K562 (cell line): ENCODE results near the gene LZTR1. TPM values are rescaled to one million over a fixed set of nuclear protein-coding genes. Genes with fewer than 3 reads are reported as not detected.
A peak's percentile ranks its signal among the peaks of the same experiment; 100 is the strongest.

Experiments
- CBX3 ChIP-seq, 2 experiments: IDR thresholded peaks; 1 replicate in 1 of 2; 2 replicates in 1 of 2; pipeline ENCODE4 v1.6.1; 2012; ENCODE audit warnings: inconsistent platforms in 2 of 2, low read length in 2 of 2, borderline replicate concordance in 1 of 2, control low read depth in 1 of 2
- ETS2 ChIP-seq: IDR thresholded peaks from 2 replicates; pipeline ENCODE4 v1.6.1; 2016; ENCODE audit warnings: borderline replicate concordance, missing genetic modification characterization, mild to moderate bottlenecking, moderate library complexity, missing compliant biosample characterization; ENCODE audit not compliant: poor library complexity, severe bottlenecking
- HCFC1 ChIP-seq: IDR thresholded peaks from 2 replicates; pipeline ENCODE4 v1.6.1; 2012; ENCODE audit warnings: low read depth, low read length, improper control_type of control experiment
- NELFE ChIP-seq: IDR thresholded peaks from 2 replicates; pipeline ENCODE4 v1.6.1; 2011; ENCODE audit warnings: mild to moderate bottlenecking; ENCODE audit not compliant: insufficient read depth, insufficient read length
- RBBP5 ChIP-seq: fragments of 200-600 bp; sonication (generic); IDR thresholded peaks from 2 replicates; pipeline ENCODE4 v1.6.1; 2012; ENCODE audit warnings: borderline replicate concordance, mild to moderate bottlenecking, low read length, control low read depth, inconsistent platforms; ENCODE audit not compliant: insufficient read depth, poor library complexity, severe bottlenecking
- RNF2 ChIP-seq: sonication (generic); IDR thresholded peaks from 2 replicates; pipeline ENCODE4 v1.6.1; 2016
- TAF15 ChIP-seq: fragments of 200-400 bp; formaldehyde crosslinking; IDR thresholded peaks from 2 replicates; pipeline ENCODE4 v1.6.1; 2017; ENCODE audit warnings: mild to moderate bottlenecking, low read depth, low read length, moderate library complexity
- polyA plus RNA-seq, 8 experiments: library from polyadenylated mRNA; depleted of rRNA in 4 of 8; stranded (reverse) in 5 of 8; unstranded in 3 of 8; fragments of >200 nt; fragmentation: Nextera tagmentation in 2 of 8; fragmentation: Illumina TruSeq in 1 of 8; extraction: Ambion mirVana in 2 of 8; extraction: Trizol in 1 of 8; gene quantifications; 2 replicates each; pipeline versions ENCODE4 v1.2.1 to v1.2.3, GENCODE V29; 2011 to 2014; ENCODE audit warnings: inconsistent platforms in 1 of 8, missing spikeins in 1 of 8
- total RNA-seq, 7 experiments: library from RNA; depleted of rRNA in 6 of 7; stranded (reverse); fragments of >200 nt in 6 of 7; fragmentation: Illumina TruSeq in 2 of 7; extraction: Trizol in 2 of 7; gene quantifications; 2 replicates each; pipeline versions ENCODE4 v1.2.1 to v1.2.3, GENCODE V29; 2011 to 2021; ENCODE audit warnings: low replicate concordance in 1 of 7
- TF ChIP-seq, protein P1 (sequence below): sonication (generic); formaldehyde crosslinking; IDR thresholded peaks from 2 replicates; pipeline ENCODE4 v1.8.0; 2022; ENCODE audit warnings: mild to moderate bottlenecking, missing genetic modification reagents
- TF ChIP-seq, protein P2 (sequence below), 2 experiments: fragments of 450-650 bp; IDR thresholded peaks; 2 replicates each; pipeline ENCODE4 v1.6.1; 2016
- TF ChIP-seq, protein P3 (sequence below): fragments of 250-450 bp; sonication (Bioruptor Pico); IDR thresholded peaks from 2 replicates; pipeline ENCODE4 v1.9.0; 2021; ENCODE audit warnings: mild to moderate bottlenecking, inconsistent platforms

LZTR1 gene
- total and polyA plus RNA-seq, 9 of the 15 experiments (the other 6 are each of a cell fraction or from before 2014, with no cell fraction given) = 2.2 to 135 (median 63.0) TPM

DNA sequence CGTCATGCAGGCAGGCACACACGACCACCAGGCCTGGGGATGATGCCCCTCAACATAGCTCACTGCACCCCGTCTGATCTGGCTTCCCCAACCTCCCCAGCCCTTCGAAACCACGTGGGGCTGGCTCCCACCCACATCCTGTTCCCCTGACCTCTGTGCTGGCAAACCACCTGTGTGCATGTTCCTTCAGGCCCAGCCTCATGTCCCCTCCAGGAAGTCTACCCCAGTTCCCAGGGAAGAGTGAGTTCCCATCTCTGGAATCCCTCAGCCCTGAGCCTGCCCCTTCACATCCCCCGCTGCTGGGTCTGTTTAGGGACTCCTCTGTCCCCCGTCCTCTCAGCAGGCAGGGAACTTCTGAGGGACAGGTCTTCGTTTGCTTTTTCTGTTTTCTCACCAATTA, 43.2 kb downstream of the LZTR1 start (continued):
- TF ChIP-seq, protein P1, sequence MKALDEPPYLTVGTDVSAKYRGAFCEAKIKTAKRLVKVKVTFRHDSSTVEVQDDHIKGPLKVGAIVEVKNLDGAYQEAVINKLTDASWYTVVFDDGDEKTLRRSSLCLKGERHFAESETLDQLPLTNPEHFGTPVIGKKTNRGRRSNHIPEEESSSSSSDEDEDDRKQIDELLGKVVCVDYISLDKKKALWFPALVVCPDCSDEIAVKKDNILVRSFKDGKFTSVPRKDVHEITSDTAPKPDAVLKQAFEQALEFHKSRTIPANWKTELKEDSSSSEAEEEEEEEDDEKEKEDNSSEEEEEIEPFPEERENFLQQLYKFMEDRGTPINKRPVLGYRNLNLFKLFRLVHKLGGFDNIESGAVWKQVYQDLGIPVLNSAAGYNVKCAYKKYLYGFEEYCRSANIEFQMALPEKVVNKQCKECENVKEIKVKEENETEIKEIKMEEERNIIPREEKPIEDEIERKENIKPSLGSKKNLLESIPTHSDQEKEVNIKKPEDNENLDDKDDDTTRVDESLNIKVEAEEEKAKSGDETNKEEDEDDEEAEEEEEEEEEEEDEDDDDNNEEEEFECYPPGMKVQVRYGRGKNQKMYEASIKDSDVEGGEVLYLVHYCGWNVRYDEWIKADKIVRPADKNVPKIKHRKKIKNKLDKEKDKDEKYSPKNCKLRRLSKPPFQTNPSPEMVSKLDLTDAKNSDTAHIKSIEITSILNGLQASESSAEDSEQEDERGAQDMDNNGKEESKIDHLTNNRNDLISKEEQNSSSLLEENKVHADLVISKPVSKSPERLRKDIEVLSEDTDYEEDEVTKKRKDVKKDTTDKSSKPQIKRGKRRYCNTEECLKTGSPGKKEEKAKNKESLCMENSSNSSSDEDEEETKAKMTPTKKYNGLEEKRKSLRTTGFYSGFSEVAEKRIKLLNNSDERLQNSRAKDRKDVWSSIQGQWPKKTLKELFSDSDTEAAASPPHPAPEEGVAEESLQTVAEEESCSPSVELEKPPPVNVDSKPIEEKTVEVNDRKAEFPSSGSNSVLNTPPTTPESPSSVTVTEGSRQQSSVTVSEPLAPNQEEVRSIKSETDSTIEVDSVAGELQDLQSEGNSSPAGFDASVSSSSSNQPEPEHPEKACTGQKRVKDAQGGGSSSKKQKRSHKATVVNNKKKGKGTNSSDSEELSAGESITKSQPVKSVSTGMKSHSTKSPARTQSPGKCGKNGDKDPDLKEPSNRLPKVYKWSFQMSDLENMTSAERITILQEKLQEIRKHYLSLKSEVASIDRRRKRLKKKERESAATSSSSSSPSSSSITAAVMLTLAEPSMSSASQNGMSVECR (CRISPR knock-in tag) = 0 out of 2 replicates have a peak, but pooled peaks have one; percentile 4
- no peak for TF ChIP-seq ETS2 (tag)
- TF ChIP-seq, protein P2, sequence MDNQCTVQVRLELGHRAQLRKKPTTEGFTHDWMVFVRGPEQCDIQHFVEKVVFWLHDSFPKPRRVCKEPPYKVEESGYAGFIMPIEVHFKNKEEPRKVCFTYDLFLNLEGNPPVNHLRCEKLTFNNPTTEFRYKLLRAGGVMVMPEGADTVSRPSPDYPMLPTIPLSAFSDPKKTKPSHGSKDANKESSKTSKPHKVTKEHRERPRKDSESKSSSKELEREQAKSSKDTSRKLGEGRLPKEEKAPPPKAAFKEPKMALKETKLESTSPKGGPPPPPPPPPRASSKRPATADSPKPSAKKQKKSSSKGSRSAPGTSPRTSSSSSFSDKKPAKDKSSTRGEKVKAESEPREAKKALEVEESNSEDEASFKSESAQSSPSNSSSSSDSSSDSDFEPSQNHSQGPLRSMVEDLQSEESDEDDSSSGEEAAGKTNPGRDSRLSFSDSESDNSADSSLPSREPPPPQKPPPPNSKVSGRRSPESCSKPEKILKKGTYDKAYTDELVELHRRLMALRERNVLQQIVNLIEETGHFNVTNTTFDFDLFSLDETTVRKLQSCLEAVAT (IDR thresholded peaks at IDR 0.05) = no peak
- TF ChIP-seq TAF15 = no peak
- TF ChIP-seq HCFC1 = no peak
- no peak for TF ChIP-seq CBX3 (IDR thresholded peaks at IDR 0.05; ENCODE audit: borderline replicate concordance in 1 of 2, low read length in 2 of 2)
- TF ChIP-seq NELFE = no peak
- TF ChIP-seq RNF2 = no peak
- TF ChIP-seq, protein P3, sequence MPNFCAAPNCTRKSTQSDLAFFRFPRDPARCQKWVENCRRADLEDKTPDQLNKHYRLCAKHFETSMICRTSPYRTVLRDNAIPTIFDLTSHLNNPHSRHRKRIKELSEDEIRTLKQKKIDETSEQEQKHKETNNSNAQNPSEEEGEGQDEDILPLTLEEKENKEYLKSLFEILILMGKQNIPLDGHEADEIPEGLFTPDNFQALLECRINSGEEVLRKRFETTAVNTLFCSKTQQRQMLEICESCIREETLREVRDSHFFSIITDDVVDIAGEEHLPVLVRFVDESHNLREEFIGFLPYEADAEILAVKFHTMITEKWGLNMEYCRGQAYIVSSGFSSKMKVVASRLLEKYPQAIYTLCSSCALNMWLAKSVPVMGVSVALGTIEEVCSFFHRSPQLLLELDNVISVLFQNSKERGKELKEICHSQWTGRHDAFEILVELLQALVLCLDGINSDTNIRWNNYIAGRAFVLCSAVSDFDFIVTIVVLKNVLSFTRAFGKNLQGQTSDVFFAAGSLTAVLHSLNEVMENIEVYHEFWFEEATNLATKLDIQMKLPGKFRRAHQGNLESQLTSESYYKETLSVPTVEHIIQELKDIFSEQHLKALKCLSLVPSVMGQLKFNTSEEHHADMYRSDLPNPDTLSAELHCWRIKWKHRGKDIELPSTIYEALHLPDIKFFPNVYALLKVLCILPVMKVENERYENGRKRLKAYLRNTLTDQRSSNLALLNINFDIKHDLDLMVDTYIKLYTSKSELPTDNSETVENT = no peak
- TF ChIP-seq RBBP5 = peak; percentile 42
